GM12891 (cell line): ENCODE data around the gene ZBTB26.

Experiments
- PAX5 ChIP-seq: IDR thresholded peaks from 2 replicates; pipeline ENCODE4 v1.6.1; 2011; ENCODE audit warnings: low read length, moderate library complexity, mild to moderate bottlenecking; ENCODE audit not compliant: insufficient read depth, severe bottlenecking
- POLR2A ChIP-seq: IDR thresholded peaks from 2 replicates; pipeline ENCODE4 v1.6.1; 2011; ENCODE audit warnings: low read depth, low read length, control low read depth
- POU2F2 ChIP-seq: IDR thresholded peaks from 2 replicates; pipeline ENCODE4 v1.6.1; 2011; ENCODE audit warnings: low read depth, mild to moderate bottlenecking, control low read depth, low read length, moderate library complexity
- TAF1 ChIP-seq: IDR thresholded peaks from 2 replicates; pipeline ENCODE4 v1.6.1; 2011; ENCODE audit warnings: low read depth, low read length, control low read depth

- no peak for TF ChIP-seq PAX5
- no peak for TF ChIP-seq POU2F2
- TF ChIP-seq TAF1: no peak
- no peak for TF ChIP-seq POLR2A
These were observed 9.1 kb upstream of the ZBTB26 start for GRCh38 chr9:122940454-122940748.
